ENCODE results near the gene GDAP2.

Gene GDAP2

DNA sequence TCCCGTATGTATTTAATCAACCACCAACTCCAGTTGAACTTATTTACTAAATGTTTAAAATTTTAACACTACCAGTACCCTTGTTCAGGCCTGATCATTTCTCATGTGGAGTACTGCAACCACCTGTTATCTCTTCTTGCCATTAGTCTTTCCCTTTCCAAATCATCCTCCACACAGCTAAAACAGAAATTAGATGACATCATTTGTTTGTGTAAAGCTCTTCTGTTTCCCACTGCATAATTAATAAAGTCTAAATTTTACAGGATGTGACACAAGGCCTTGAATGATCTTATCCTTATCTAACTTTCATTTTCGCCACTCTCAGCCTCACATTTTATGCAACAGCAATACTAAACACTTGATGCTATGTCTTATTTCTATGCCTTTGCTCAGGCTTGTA lies 24.4 kb downstream of the GDAP2 start:
- H3K36me3 ChIP-seq (ENCODE audit: control insufficient read depth in 1 of 2, insufficient read depth in 2 of 2, low read length in 2 of 2) = peaks cover 30 to 55% of the 10 kb centered on the region in 2 donors
- no peak overlapping the region for H3K9ac ChIP-seq (ENCODE audit: low read depth in 1 of 2, low read length in 2 of 2)
- no peaks in the 10 kb centered on the region for H3K4me1 ChIP-seq (ENCODE audit: control insufficient read depth in 1 of 2, insufficient read depth in 2 of 2, low read length in 2 of 2)
- H3K27me3 ChIP-seq (ENCODE audit: control insufficient read depth in 1 of 2, insufficient read depth in 2 of 2, low read length in 2 of 2) = no peaks in the 10 kb centered on the region
- H3K4me3 ChIP-seq (ENCODE audit: low read depth in 1 of 2, low read length in 2 of 2) = no peak overlapping the region
- no peaks in the 10 kb centered on the region for H3K9me3 ChIP-seq (ENCODE audit: control insufficient read depth in 1 of 2, low read length in 2 of 2)
- no peak overlapping the region for H3K27ac ChIP-seq (ENCODE audit: low read depth, low read length)

GRCh38 chr1:117904485-117904884 lies 24.9 kb downstream of the GDAP2 start:
- no peak overlapping the region for H3K4me3 ChIP-seq (ENCODE audit: low read depth in 1 of 2, low read length in 2 of 2)
- no peak overlapping the region for H3K9ac ChIP-seq (ENCODE audit: low read depth in 1 of 2, low read length in 2 of 2)
- H3K9me3 ChIP-seq (ENCODE audit: control insufficient read depth in 1 of 2, low read length in 2 of 2) = no peaks in the 10 kb centered on the region
- H3K27ac ChIP-seq (ENCODE audit: low read depth, low read length) = no peak overlapping the region
- no peaks in the 10 kb centered on the region for H3K27me3 ChIP-seq (ENCODE audit: control insufficient read depth in 1 of 2, insufficient read depth in 2 of 2, low read length in 2 of 2)
- no peaks in the 10 kb centered on the region for H3K4me1 ChIP-seq (ENCODE audit: control insufficient read depth in 1 of 2, insufficient read depth in 2 of 2, low read length in 2 of 2)
- peaks cover 28 to 57% of the 10 kb centered on the region in 2 donors for H3K36me3 ChIP-seq (ENCODE audit: control insufficient read depth in 1 of 2, insufficient read depth in 2 of 2, low read length in 2 of 2)

GRCh38 chr1:117902944-117903343 lies 26.5 kb downstream of the GDAP2 start:
- Histone ChIP-seq H3K4me3 (ENCODE audit: low read depth in 1 of 2, low read length in 2 of 2) (no peak overlapping the region), H3K4me1 (ENCODE audit: control insufficient read depth in 1 of 2, insufficient read depth in 2 of 2, low read length in 2 of 2) (no peaks in the 10 kb centered on the region), H3K9ac (ENCODE audit: low read depth in 1 of 2, low read length in 2 of 2) (no peak overlapping the region), H3K9me3 (ENCODE audit: control insufficient read depth in 1 of 2, low read length in 2 of 2) (no peaks in the 10 kb centered on the region), H3K36me3 (ENCODE audit: control insufficient read depth in 1 of 2, insufficient read depth in 2 of 2, low read length in 2 of 2) (peaks cover 41 to 67% of the 10 kb centered on the region in 2 donors), H3K27ac (ENCODE audit: low read depth, low read length) (no peak overlapping the region), H3K27me3 (ENCODE audit: control insufficient read depth in 1 of 2, insufficient read depth in 2 of 2, low read length in 2 of 2) (no peaks in the 10 kb centered on the region)

DNA sequence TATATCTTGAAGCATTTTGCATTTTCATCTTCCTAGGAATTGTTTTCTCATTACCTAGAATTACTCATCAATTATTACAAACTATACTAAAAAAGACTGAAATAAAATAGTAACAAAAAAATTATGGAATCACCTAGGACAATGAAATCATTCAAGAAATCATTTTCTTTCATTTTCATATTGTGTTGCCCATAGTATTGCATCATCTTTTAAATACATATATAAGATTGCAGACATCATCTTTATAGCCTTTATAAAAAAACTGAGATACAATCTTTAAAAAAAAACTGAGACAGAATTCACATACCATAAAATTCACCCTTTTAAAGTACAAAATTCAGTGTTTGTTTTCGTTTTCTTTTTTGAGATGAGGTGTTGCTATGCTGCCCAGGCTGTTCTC lies 29.6 kb downstream of the GDAP2 start:
- no peaks in the 10 kb centered on the region for H3K9me3 ChIP-seq (ENCODE audit: control insufficient read depth in 1 of 2, low read length in 2 of 2)
- H3K36me3 ChIP-seq (ENCODE audit: control insufficient read depth in 1 of 2, insufficient read depth in 2 of 2, low read length in 2 of 2) = peaks cover 38 to 60% of the 10 kb centered on the region in 2 donors
- H3K4me3 ChIP-seq (ENCODE audit: low read depth in 1 of 2, low read length in 2 of 2) = no peak overlapping the region
- H3K4me1 ChIP-seq (ENCODE audit: control insufficient read depth in 1 of 2, insufficient read depth in 2 of 2, low read length in 2 of 2) = no peaks in the 10 kb centered on the region
- H3K27me3 ChIP-seq (ENCODE audit: control insufficient read depth in 1 of 2, insufficient read depth in 2 of 2, low read length in 2 of 2) = no peaks in the 10 kb centered on the region
- no peak overlapping the region for H3K27ac ChIP-seq (ENCODE audit: low read depth, low read length)
- H3K9ac ChIP-seq (ENCODE audit: low read depth in 1 of 2, low read length in 2 of 2) = no peak overlapping the region

DNA sequence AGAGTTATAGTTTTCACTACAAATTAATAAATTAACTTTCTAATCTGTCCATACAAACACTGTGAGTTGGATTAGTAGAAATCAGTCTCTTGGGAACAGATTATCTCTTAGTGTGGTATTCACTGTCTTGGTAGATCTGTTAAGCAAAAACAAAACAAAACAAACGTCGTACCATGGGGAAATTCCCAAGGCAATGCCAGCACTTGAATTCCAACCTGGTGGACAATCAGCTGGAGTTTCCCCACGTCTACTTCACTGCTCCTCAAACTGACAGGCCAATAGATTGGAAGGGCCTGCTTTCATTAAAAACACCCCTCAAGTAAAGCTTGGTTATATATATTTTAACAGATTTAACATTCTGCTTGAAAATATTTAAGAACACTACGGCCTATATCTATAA lies 31.9 kb downstream of the GDAP2 start:
- no peaks in the 10 kb centered on the region for H3K9me3 ChIP-seq (ENCODE audit: control insufficient read depth in 1 of 2, low read length in 2 of 2)
- no peaks in the 10 kb centered on the region for H3K4me1 ChIP-seq (ENCODE audit: control insufficient read depth in 1 of 2, insufficient read depth in 2 of 2, low read length in 2 of 2)
- H3K27ac ChIP-seq (ENCODE audit: low read depth, low read length) = no peak overlapping the region
- H3K36me3 ChIP-seq (ENCODE audit: control insufficient read depth in 1 of 2, insufficient read depth in 2 of 2, low read length in 2 of 2) = peaks cover 30 to 45% of the 10 kb centered on the region in 2 donors
- H3K27me3 ChIP-seq (ENCODE audit: control insufficient read depth in 1 of 2, insufficient read depth in 2 of 2, low read length in 2 of 2) = no peaks in the 10 kb centered on the region
- no peak overlapping the region for H3K9ac ChIP-seq (ENCODE audit: low read depth in 1 of 2, low read length in 2 of 2)
- no peak overlapping the region for H3K4me3 ChIP-seq (ENCODE audit: low read depth in 1 of 2, low read length in 2 of 2)

GRCh38 chr1:117895482-117896114 lies 33.8 kb downstream of the GDAP2 start:
- Histone ChIP-seq H3K4me1 (ENCODE audit: control insufficient read depth in 1 of 2, insufficient read depth in 2 of 2, low read length in 2 of 2) (no peaks in the 10 kb centered on the region), H3K9me3 (ENCODE audit: control insufficient read depth in 1 of 2, low read length in 2 of 2) (no peaks in the 10 kb centered on the region), H3K36me3 (ENCODE audit: control insufficient read depth in 1 of 2, insufficient read depth in 2 of 2, low read length in 2 of 2) (peaks cover 24 to 37% of the 10 kb centered on the region in 2 donors), H3K27ac (ENCODE audit: low read depth, low read length) (no peak overlapping the region), H3K4me3 (ENCODE audit: low read depth in 1 of 2, low read length in 2 of 2) (no peak overlapping the region), H3K9ac (ENCODE audit: low read depth in 1 of 2, low read length in 2 of 2) (no peak overlapping the region), H3K27me3 (ENCODE audit: control insufficient read depth in 1 of 2, insufficient read depth in 2 of 2, low read length in 2 of 2) (no peaks in the 10 kb centered on the region)

DNA sequence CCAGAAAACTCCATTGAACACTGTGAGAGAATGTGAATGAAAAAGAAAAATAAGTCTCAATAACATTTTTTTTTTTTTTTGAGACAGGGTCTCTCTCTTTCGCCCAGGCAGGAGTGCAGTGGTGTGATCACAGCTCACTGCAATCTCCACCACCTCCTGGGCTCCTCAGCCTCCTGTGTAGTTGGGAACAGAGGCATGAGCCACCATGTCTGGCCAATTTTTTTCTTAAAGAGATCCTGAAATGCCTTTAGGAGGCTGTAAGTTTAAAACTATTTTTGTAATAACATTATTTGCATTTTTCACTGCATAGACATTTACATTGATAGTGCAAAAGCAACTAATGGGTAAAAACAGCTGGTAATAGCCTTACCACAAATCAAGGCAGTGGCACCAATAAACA lies 35.3 kb downstream of the GDAP2 start:
- Histone ChIP-seq H3K9me3 (ENCODE audit: control insufficient read depth in 1 of 2, low read length in 2 of 2) (no peaks in the 10 kb centered on the region), H3K4me3 (ENCODE audit: low read depth in 1 of 2, low read length in 2 of 2) (no peak overlapping the region), H3K27ac (ENCODE audit: low read depth, low read length) (no peak overlapping the region), H3K36me3 (ENCODE audit: control insufficient read depth in 1 of 2, insufficient read depth in 2 of 2, low read length in 2 of 2) (peaks cover 20 to 30% of the 10 kb centered on the region in 2 donors), H3K9ac (ENCODE audit: low read depth in 1 of 2, low read length in 2 of 2) (no peak overlapping the region), H3K4me1 (ENCODE audit: control insufficient read depth in 1 of 2, insufficient read depth in 2 of 2, low read length in 2 of 2) (no peaks in the 10 kb centered on the region), H3K27me3 (ENCODE audit: control insufficient read depth in 1 of 2, insufficient read depth in 2 of 2, low read length in 2 of 2) (no peaks in the 10 kb centered on the region)

GRCh38 chr1:117892512-117892911 lies 36.9 kb downstream of the GDAP2 start:
- Histone ChIP-seq H3K36me3 (ENCODE audit: control insufficient read depth in 1 of 2, insufficient read depth in 2 of 2, low read length in 2 of 2) (peaks cover 14 to 21% of the 10 kb centered on the region in 2 donors), H3K27ac (ENCODE audit: low read depth, low read length) (no peak overlapping the region), H3K9ac (ENCODE audit: low read depth in 1 of 2, low read length in 2 of 2) (no peak overlapping the region), H3K4me3 (ENCODE audit: low read depth in 1 of 2, low read length in 2 of 2) (no peak overlapping the region), H3K27me3 (ENCODE audit: control insufficient read depth in 1 of 2, insufficient read depth in 2 of 2, low read length in 2 of 2) (no peaks in the 10 kb centered on the region), H3K4me1 (ENCODE audit: control insufficient read depth in 1 of 2, insufficient read depth in 2 of 2, low read length in 2 of 2) (no peaks in the 10 kb centered on the region), H3K9me3 (ENCODE audit: control insufficient read depth in 1 of 2, low read length in 2 of 2) (no peaks in the 10 kb centered on the region)

DNA sequence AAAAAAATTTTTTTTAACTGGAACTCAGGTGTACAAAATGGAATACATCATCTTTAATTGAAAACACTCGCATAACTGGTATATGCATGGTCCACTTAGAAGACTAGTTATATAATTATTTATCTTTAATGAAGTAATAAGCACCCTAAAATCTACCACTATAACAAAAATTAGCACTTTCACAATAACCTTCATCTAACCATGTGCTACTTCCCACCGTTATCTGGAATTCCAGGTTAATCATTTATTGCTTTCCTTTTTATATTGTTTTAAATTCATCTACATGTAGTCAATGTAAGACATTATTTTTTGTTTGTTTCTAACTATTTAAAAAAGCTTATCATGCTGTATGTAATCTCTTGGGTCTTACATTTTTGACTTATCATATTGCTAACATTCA lies 39.0 kb downstream of the GDAP2 start:
- Histone ChIP-seq H3K27me3 (ENCODE audit: control insufficient read depth in 1 of 2, insufficient read depth in 2 of 2, low read length in 2 of 2) (no peaks in the 10 kb centered on the region), H3K4me3 (ENCODE audit: low read depth in 1 of 2, low read length in 2 of 2) (no peak overlapping the region), H3K36me3 (ENCODE audit: control insufficient read depth in 1 of 2, insufficient read depth in 2 of 2, low read length in 2 of 2) (peaks cover 3 to 7% of the 10 kb centered on the region in 2 donors)

DNA sequence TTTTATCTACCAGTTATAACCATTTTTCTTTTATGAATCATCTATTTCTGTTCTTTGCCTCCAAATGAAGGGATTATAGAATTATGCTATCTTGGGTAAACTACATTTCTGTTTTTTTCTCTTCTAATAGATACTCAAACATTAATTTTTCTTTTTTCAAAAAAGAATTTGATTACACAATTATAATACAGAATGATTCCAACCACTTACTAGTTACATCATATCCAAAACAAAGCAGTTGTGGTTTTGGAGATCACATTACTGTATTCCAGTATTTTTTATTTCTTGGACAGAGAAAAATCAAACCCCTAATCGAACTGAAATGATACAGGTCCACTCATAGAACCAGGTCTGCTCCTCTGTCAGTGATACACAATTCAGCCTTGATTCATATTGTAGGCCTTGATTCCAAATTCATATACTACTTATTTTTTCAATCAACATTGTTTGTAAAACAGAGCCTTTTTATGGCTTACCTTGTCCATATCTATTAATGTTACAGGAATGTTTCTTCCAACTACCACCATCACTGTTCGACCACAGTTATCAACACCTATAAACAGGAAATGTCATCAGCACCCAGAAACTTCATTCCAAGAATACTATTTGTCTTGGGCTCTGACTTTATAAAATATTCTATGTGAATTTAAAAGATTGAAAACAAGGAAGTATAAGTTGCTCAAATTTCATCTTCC lies 43.2 kb downstream of the GDAP2 start:
- no peak overlapping the region for H3K4me3 ChIP-seq (ENCODE audit: low read depth in 1 of 2, low read length in 2 of 2)
- H3K4me1 ChIP-seq (ENCODE audit: control insufficient read depth in 1 of 2, insufficient read depth in 2 of 2, low read length in 2 of 2) = no peaks in the 10 kb centered on the region
- no peak overlapping the region for H3K27ac ChIP-seq (ENCODE audit: low read depth, low read length)
- H3K9ac ChIP-seq (ENCODE audit: low read depth in 1 of 2, low read length in 2 of 2) = no peak overlapping the region
- no peaks in the 10 kb centered on the region for H3K27me3 ChIP-seq (ENCODE audit: control insufficient read depth in 1 of 2, insufficient read depth in 2 of 2, low read length in 2 of 2)
- no peaks in the 10 kb centered on the region for H3K9me3 ChIP-seq (ENCODE audit: control insufficient read depth in 1 of 2, low read length in 2 of 2)
- peaks cover 3 to 27% of the 10 kb centered on the region in 2 donors for H3K36me3 ChIP-seq (ENCODE audit: control insufficient read depth in 1 of 2, insufficient read depth in 2 of 2, low read length in 2 of 2)

More for the DNA sequence above, 39.0 kb downstream of the GDAP2 start:
- Histone ChIP-seq H3K9me3 (ENCODE audit: control insufficient read depth in 1 of 2, low read length in 2 of 2) (no peaks in the 10 kb centered on the region), H3K27ac (ENCODE audit: low read depth, low read length) (no peak overlapping the region), H3K4me1 (ENCODE audit: control insufficient read depth in 1 of 2, insufficient read depth in 2 of 2, low read length in 2 of 2) (no peaks in the 10 kb centered on the region), H3K9ac (ENCODE audit: low read depth in 1 of 2, low read length in 2 of 2) (no peak overlapping the region)
